NCI-H446 treated with DMSO at 0.1 percent for 48 hours (cell line): ENCODE results near the gene RASEF.
A peak's percentile ranks its signal among the peaks of the same experiment; 100 is the strongest.

Experiments used
- DNase-seq: peaks from one replicate; lab custom pipeline; 2025; lab: John Stamatoyannopoulos, UW

Gene RASEF

DNA sequence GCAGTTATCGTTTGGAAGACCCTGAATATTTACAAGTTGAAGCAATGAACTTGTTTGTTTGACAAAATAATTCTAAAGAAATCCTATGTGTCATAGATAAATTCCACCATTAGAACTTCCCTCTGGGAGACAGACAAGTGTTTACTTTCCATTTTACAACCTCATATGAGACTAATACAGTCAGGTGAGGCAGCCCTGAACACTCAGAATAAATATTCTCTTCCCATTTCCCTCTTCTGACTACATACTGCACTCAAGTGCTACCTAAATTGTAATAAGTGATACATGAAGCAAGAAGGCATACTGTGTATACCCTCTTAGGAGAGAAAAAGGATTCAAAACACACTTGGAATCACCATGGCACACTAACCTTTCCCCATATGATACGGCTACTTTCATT lies 6.8 kb downstream of the RASEF start:
- DNase-seq: no peak

DNA sequence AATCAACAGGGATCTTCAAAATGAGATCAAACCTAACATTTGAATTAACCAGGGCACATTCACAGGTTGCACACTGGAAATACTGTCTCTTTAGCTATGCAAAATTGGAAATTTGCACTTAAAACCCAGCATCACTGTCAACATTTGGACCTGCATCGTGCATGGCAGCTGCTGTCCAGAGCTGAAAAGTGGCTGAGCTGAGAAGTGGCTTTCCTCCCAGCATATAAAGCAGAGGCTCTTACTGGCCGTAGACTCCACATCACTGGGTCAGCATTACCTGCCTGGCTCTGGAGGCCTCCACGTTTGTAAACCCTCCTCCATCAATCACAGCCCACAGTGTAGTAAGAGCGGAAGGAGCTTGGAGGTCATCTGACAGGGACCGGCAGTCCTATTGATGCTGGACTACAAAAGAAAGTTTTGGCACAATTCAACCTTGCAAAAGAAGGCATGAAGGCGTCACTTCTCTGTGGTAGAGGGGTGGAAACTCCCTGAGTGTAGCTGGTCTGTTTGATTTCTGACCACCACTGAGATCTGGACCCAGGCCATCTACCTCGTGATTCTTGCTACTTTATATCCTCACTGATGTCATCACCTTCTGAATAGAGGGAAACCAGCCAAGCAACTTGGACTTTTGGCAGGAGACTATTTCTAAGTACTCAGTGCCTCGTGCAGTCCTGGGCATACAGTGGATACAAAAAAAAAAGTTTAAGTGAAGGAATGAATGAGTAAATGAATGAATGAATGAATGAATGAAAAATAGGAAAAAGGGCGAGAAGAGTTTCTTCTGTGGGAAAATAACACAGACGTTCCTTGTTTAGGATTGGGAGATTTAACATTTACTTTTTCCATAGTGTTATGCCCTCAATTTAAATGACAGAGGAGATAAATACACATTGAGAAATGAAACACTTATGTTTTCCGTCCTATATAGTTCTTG lies 14.8 kb downstream of the RASEF start:
- peak; percentile 75 for DNase-seq

DNA sequence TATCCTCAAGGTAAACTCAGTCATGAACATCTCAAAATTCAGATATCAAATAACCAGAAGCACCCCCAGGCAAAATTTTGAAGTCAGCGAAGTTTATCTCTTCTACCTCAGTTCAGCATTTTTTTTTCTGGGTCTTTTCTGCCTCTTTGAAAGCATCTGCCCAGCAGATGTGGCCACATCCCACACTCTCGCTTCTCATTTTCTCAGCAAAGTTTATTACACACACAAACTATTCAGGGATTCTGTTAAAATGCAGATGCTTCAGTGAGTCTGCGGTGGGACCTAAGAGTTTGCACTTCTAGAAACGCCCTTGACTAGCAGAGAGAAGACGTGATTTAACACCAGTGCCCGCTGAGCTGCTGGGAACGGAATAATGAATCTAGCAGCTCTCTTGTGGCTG lies 19.3 kb downstream of the RASEF start:
- DNase-seq: no peak

DNA sequence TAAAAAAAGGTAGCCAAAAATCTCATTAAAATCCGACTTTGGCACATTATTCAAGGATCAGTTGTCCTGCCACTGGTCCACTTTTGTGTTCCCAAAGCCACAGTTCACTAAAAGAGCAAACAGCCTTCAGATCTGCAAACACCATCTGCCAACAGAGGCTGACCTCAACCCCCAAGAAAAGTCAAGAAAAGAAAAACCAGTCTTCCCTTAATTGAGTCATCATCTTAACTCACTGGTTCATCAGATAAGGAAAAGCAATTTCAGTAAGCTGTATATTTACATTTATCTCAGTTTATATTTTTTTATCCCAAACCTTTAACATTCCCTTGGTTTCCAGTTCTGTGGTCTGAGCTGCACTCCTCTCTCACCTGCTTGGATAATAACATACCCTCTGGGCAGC lies 21.2 kb downstream of the RASEF start:
- DNase-seq: no peak

DNA sequence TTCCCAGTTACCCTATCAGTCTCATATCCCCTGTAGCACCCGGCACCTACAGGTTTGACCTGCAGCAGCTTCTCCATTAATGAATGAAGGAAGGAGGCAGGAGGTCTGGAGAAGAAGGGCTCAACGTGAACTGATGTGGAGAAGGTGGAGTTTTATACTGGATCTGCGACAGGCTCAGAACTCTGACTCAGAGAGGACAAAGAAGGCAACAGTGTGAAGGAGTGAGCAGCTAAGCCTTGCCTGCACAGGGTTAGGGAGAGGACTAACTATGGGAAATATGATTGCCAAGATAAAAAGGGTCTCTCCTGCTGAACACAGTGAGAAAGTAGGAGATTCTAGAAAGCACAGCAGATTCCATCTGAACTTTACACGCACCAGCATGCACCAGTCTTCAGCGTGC lies 23.6 kb downstream of the RASEF start:
- DNase-seq: no peak

DNA sequence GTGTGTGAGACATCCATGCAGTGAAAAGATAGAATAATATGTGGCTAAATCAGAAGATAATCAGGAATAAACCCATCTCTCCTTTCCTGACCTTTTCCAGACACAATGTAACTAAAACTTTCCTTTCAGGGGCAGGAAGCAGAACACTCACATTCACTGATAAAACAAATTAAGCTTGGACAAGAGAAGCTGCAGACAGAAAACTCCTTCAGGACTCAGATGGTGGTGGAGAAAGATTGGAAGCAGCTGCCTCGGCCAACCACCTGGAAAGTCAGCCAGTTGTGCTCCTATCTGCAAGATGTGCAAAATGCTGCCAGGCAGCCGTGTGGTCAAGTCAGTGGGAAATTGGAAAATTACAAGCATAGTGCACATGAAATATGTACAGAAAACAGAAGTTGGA lies 26.9 kb downstream of the RASEF start:
- DNase-seq: no peak

DNA sequence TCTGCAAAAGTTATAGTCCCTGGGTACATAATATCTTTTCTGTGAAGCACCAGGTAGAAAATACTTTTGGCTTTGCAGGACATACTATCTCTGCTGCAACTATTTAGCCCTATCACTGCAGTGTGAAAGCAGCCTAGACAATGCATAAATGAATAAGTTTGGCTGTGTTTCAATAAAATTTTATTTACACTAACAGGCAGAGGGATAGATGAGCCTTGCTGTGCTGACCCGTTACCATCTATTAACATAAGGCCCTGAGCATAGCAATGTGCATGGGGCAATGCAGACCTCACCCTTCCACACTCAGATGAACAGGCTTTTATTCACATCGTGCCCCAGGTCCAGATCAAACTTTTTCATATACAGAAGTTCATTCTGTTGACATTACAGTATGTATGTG lies 27.8 kb downstream of the RASEF start:
- no peak for DNase-seq

DNA sequence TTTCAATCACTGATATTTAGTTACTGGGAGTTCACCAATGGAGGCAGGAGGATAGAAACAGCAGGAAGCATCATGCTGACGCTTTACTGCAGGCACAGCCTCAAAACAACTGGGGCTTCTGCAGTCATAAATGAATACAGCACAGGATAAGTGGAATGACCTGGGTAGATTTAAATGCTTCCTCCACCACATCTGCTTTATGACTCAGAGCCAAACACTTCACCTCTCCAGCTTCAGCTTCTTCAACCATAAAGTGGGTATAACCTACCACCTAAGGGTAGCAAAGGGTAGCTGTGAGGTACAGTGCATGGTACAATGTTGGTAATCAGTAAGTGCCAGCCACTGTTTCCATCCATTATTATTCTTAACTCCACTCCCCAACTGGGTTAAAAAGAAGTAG lies 28.4 kb downstream of the RASEF start:
- DNase-seq: no peak

DNA sequence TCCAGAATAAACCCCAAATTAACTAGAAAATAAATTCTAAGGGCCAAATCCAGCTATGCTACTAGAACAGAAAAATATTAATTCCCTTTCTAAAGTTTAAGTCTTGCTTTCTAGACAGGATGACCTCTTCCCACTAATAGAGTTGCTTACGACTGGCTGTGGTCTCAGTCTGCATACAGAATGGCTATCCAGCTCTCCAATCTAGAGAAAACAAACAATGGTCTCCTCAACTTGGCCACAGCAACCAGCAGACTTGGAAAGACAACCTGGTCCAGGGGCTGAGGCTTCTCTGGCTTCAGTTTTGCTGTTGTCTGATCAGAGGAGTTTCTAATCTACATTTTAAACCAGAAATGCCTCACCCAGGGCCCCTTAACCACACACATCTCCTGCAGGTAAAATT lies 28.9 kb downstream of the RASEF start:
- no peak for DNase-seq

DNA sequence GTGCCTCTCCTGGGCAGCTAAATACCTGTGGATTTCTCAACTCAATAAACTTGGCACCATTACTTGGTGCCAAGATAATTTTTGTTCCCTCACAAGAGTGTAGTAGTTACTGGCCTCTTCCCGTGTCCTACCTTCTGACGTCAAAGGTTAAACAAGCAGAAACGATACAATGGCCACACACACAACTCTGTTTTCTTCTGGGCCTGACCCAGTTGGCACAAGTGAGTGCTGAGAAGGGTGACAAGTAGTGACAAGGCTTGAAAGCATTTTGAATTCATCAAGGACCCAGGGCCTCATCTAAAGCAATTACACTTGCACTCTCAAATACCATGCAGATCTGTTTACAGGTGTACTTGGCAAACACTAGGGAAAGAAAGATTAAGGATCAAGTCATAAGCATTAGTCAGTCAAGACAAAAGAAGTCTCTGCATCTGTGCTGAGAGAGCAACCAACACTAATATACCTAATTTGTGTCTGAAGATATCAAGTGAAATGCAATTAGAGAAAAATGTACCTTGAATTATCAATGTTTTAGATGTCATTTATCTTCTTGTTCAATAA lies 30.8 kb downstream of the RASEF start:
- no peak for DNase-seq

DNA sequence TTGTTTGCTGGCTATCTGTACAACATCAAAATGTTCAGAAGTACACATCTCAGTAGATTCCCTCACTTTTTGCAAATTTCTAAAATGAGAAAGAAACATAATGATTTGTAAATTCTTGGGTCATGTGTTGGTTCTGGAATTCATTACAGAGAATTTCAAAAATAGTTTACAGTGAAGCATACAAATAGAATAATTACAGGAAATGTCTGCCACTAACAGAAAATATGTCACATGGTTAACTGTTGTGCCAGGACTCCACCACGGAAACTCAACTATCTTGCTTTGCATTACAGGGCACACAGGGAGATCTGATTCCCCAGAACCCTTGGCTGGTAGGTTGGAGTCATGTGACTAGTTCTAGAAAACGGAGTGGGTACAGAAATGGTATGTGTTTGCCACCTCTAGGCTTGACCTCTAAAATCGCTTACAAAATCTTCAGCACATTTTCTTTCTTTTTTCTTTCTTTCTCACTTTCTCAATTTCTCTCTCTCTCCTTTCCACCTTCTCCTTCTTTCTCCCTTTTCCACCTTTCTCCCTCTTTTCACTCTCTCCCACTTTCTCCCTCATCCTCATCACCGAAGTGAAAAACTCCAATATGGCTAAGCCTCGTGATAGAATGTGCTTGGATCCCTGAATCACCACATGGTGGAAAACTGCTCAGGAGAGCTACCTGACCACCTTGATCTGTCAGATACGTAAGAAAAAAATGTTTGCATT lies 32.4 kb downstream of the RASEF start:
- no peak for DNase-seq

DNA sequence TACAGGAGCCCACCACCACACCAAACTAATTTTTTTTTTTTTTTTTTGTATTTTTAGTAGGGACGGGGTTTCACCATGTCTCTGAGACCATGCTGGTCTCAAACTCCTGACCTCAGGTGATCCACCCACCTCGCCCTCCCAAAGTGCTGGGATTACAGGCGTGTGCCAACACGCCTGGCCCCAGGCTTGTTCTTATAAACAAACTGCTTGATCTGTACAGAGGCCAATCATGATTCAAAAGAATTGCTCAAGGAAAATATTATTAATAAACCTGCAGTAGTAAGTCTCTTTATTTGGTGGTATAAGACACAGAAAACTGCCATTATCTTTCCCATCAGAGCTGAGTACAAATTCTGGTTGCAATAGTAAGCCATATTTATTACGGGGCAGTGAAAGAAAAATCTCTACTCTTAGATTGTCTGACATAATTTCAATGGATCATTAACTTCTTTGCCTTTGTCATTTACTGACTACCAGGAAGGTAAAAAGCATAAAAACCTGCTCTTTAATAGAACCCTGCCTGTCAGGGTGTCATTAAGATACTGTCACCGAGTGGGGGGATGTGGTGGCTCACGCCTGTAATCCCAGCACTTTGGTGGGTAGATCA lies 33.3 kb downstream of the RASEF start:
- DNase-seq: no peak

DNA sequence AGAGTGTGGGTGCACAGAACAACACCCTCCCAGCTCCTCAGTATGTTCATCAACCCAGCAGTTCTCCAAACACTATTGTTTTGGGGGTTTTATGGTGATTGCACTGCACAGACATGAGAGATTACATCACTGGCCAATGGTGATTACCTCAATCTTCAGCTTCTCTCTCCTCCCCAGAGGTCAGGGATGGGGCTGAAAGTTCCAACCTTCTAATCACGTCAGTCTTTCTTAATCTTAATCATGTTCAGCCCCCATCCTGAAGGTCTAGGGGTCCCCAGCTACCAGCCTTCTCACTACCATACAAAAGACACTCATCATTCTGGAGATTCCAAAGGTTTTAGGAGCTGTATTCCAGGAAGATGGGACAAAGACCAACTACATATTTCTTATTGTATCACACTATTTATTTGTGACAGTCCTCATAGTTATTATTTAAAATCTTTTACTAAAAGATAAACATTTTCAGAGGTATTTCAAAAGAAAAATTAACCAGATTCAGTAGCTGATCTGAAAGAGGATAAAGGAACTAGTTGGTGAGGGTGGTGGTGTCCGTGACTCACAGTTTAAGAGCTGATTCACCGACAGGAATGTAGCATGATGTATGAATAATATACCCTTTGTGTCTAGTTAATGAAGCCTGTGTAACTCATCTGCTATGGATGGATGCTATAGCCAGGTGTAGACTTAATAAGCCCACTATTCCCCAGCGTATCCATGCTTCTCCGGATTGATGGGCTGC lies 35.6 kb downstream of the RASEF start:
- DNase-seq: peak; percentile 57

DNA sequence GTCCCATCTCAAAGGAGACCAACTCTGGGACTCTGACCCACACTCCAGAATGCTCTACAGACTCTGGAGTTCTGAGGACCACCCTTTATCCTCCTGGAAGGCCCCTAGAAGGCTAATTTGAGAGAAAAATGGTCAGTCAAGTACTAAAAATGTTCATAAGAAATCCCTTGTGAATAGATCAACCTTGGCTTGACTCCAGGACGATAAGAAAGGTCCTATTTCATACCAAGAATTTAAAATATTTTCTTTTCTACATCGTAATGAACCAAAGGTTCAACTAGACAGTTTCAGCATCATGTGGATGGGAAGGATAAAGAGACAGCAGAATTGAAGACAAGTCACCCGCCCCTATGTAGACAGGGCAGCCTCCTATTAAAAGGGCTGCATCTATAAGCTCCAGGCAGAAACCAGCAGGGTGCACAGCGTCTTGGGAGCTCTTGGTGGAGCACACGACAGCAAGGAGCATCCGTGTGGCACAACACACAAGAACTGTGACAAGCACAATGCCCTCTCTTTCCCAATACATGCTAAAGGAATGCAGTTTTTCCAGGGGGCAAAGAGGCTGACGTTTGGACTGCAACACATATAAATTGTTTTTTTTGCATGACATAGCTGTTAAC lies 38.3 kb downstream of the RASEF start:
- no peak for DNase-seq

DNA sequence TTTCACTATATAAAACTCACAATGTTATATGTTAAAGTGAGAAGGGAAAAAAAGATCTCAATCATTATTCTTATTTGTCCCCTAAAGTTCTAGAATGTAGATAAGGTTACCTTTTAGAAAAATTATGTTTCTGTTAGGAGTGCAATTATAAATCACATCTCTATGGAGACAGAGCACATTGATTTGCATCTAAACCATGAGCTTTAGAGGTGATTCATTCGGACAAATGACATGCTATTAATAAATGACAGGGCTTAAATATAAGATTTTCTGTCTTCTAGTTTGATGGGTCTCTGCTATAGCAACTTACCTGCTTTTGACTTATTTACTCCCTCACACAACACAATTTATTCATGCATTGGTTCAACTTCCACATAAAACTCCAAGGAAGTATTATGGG lies 39.8 kb downstream of the RASEF start:
- no peak for DNase-seq

DNA sequence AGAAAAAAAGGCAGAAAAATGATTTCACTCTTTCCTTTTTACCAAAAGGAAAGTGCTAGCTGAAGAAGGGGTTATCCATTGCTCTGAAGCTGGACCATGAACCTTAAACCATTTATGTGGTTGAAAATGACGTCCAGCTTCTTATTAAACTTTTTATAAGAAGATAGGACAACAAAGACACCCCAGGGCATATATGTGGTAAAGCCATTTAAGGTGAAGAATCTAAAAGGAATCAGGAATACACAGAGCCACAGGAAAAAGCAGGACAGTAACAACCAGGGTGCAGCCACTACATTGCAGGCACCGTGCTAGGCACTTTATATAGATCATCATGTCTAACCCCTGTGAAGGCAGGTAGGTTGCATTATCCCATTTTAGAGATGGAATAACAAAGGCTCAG lies 42.1 kb downstream of the RASEF start:
- no peak for DNase-seq

DNA sequence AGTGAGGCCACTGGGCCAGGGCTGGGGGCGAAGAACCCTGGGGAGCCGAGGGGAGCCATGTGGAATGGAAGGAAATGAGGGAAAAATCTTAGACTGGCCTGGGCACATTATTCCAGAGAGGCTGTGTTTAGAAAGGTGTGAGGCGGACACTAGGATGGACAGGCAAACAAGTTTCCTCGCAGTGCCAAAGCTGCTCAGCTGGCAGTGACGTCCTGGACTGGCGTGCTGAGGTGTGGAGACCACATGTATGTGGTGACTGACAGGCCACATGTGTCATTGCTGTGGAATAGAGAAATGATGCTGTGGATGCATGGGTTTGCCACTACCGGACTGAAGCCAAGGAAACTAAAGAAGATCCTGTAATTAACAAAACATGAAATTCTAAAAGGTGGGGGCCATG lies 42.6 kb downstream of the RASEF start:
- DNase-seq: no peak

DNA sequence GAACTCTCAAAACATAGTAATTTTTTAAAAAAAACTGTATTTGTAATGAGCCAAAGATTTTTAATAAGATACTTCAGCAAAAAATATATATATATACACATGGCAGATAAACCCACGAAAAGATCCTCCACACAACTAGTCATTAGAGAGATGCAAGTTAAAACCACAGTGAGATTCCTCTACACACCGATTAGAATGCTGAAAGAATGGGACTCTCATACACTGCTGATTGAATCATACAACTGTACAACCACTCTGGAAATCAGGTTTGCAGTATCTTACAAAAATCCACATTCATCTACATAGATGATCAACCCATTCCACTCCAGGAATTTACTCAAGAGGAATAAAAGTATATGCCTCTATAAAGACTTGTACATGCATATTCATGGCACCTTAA lies 43.7 kb downstream of the RASEF start:
- no peak for DNase-seq

DNA sequence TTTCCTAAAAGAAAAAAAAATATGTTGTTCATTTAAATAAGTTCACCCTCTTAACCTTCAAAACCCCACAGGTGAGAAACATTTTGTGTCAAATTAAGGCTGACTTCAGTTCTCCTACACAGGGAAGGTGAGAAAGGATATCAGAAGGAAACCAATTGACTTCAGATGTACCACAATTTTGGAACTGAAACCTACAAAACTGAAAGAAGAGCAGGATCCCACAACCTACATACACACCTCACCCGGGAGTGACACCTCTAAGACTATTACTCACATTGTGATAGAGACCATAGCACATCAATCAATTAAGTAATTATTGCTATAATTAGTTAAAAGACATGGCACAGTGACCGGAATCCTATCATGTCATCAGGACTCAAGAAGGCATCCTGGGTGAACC lies 47.0 kb downstream of the RASEF start:
- no peak for DNase-seq

DNA sequence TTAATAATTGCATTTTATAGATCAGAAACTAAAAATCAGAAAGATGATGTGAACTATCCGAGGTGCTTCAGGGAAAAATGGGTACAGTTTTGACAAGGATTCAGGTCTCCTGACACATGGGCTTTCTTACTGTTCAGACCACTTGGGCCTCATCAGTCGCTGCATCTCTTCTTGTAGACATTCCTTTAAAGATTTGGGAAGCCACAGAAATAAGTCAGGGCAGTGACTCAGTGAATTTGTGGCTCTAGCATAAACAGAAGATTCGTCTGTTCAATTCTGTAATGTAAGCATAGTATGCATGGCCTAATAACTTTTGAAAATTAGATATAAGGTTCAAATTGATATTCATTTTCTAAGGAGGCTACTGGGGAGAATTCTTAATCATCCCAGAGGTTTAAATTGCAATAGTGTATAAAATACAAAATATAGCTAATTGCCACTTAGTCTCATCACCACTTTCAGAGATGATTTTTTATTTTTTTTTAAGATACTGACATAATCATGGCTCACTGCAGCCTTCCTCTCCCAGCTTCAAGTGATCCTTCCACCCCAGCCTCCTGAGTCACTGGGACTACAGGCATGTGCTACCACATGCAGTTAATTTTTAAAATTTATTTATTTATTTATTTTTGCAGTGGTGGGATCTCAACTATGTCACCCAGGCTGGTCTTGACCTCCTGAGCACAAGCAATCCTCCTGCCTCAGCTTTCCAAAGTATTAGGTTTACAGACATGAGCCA lies 48.9 kb downstream of the RASEF start:
- DNase-seq: no peak
